Anterior cingulate cortex (tissue), 58 donors: Measurements from ENCODE around the gene ANKRD33B.

Source experiments
- DNase-seq, 58 donors: peaks; one replicate each; lab custom pipeline; 2025; lab: John Stamatoyannopoulos, UW

Gene ANKRD33B

GRCh38 chr5:10667431-10668057 lies 103.7 kb downstream of the ANKRD33B start:
- no peak for DNase-seq

GRCh38 chr5:10668697-10669096 lies 104.8 kb downstream of the ANKRD33B start:
- no peak for DNase-seq

GRCh38 chr5:10669983-10670382 lies 106.1 kb downstream of the ANKRD33B start:
- no peak for DNase-seq

GRCh38 chr5:10671041-10672008 lies 107.5 kb downstream of the ANKRD33B start:
- no peak for DNase-seq

- DNase-seq = no peak
These were observed 108.5 kb downstream of the ANKRD33B start for GRCh38 chr5:10672146-10673016.

- DNase-seq = no peak
These were observed 109.1 kb downstream of the ANKRD33B start for GRCh38 chr5:10673017-10673389.

GRCh38 chr5:10673407-10673806 lies 109.5 kb downstream of the ANKRD33B start:
- no peak for DNase-seq

GRCh38 chr5:10674096-10674495 lies 110.2 kb downstream of the ANKRD33B start:
- DNase-seq = no peak

GRCh38 chr5:10674582-10674981 lies 110.7 kb downstream of the ANKRD33B start:
- DNase-seq = no peak

- no peak for DNase-seq
These were observed 111.4 kb downstream of the ANKRD33B start for GRCh38 chr5:10675177-10675700.

GRCh38 chr5:10676224-10676623 lies 112.4 kb downstream of the ANKRD33B start:
- DNase-seq = no peak

- DNase-seq = no peak
These were observed 113.1 kb downstream of the ANKRD33B start for GRCh38 chr5:10676946-10677345.

GRCh38 chr5:10677533-10677932 lies 113.7 kb downstream of the ANKRD33B start:
- DNase-seq = no peak

GRCh38 chr5:10678244-10678643 lies 114.4 kb downstream of the ANKRD33B start:
- DNase-seq = no peak

- no peak for DNase-seq
These were observed 115.6 kb downstream of the ANKRD33B start for GRCh38 chr5:10679336-10679988.

- no peak for DNase-seq
These were observed 117.1 kb downstream of the ANKRD33B start for GRCh38 chr5:10680876-10681481.

GRCh38 chr5:10681731-10682679 lies 118.1 kb downstream of the ANKRD33B start:
- no peak for DNase-seq

- no peak for DNase-seq
These were observed 119.1 kb downstream of the ANKRD33B start for GRCh38 chr5:10682801-10683525.
